Measurements from ENCODE around the gene GIT1.

Gene GIT1

GRCh38 chr17:29615492-29616299 is 26.2 kb upstream of the GIT1 start:
- TF ChIP-seq CTCF (IDR thresholded peaks at IDR 0.05; ENCODE audit: low read length, missing control alignments), result no peak
- peak overlapping the region; percentile 30 for H3K4me3 ChIP-seq (replicated peaks; ENCODE audit: low read depth, low read length)

DNA sequence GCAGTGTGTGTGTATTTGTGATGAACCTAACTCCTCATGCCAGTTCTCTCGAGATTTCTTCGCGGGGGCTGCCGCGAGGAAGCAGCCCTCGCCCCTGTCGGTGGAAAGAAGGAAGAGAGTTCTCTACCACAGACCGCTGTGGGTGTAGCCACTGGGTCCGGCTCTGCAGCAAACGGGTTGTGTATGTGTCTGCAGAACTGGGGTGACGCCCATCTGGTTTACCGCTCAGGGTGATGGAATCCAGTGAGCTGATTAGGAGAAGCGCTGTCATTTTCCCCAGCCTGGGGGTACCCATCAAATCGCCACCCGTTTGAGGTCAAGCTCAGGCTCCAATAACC is 25.6 kb upstream of the GIT1 start:
- H3K4me3 ChIP-seq (replicated peaks; ENCODE audit: low read depth, low read length), result peak overlapping the region; percentile 15
- no peak for TF ChIP-seq CTCF (IDR thresholded peaks at IDR 0.05; ENCODE audit: low read length, missing control alignments)
- DNase-seq (ENCODE audit: low read depth), result no peak

More at GRCh38 chr17:29615492-29616299, 26.2 kb upstream of the GIT1 start:
- peak; percentile 82 for DNase-seq (ENCODE audit: low read depth)

DNA sequence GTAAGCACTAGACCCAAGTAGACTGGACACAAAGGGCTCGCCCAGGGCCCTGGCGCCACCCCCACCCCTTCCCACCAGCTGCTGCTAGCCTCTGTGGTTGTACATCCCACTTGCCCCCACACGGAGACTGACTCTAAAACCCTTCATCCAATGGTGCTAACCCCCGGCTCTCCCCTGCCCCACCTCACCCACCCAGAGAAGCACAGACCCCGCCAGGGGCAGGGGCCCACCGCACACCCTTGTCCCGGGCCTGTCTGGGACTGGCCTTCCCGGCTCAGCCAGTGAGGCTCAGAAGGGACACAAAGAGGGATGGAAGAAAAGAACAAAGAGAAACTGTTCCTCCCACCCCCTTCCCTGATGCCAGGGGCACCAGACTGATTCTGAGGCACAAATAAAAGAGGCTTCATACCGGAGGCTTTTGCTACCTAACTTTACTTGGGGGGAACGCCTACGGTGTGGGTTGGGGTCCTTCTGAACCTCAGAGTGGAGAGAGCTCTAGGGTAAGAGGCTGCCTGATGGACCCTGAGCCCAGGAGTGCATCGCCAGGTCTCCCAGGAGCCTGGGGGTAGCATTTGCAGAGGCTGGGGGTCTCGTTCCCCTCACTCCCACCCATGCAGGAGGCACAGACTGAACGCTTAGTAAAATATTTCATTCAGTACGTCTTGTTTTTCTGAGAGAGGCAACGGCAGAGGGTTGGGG is 25.1 kb upstream of the GIT1 start:
- H3K4me3 ChIP-seq (replicated peaks; ENCODE audit: low read depth, low read length), result no peak overlapping the region
- TF ChIP-seq CTCF (IDR thresholded peaks at IDR 0.05; ENCODE audit: low read length, missing control alignments), result no peak
- DNase-seq (ENCODE audit: low read depth), result no peak

DNA sequence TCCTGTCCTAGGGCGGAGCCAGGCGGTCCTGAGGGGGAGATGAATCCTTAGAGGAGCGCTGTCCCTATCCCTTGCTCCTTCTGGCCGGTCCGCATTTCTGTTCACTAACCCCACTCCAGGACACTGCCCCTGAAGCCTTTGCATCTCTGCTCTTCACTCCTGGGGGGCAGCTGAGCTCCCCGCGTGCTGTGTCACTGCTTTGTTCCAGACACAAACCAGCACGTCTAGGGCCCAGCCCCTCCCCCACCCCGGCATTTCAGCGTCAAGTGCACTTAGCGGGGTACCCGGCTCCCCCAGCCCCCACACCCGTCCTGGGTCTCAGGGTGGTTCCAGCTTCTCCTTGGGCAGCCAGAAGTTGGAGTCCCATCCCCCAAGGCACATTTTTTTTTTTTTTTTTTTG is 24.4 kb upstream of the GIT1 start:
- H3K4me3 ChIP-seq (replicated peaks; ENCODE audit: low read depth, low read length), result peak overlapping the region; percentile 10
- no peak for DNase-seq (ENCODE audit: low read depth)
- no peak for TF ChIP-seq CTCF (IDR thresholded peaks at IDR 0.05; ENCODE audit: low read length, missing control alignments)

DNA sequence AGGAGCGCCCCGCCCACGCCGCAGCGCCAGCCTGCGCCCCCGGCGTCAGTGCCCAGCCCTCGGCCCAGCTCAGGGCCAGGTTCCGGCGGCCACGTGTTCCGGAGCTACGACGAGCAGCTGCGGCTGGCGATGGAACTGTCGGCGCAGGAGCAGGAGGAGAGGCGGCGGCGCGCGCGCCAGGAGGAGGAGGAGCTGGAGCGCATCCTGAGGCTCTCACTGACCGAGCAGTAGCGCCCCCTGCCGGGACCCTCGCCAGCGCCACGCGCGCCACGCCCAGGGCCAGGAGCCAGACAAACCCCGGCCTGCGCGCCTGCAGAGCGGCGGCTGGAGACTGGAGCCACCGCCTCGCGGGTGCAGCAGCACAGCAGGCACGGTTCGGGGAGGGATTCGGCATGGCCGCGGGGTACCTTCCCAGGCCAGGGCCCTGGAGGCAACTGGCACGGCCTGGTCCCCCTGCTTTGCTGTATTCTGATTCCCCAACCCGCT is 23.9 kb upstream of the GIT1 start:
- DNase-seq (ENCODE audit: low read depth), result peak; percentile 88
- H3K4me3 ChIP-seq (replicated peaks; ENCODE audit: low read depth, low read length), result peak overlapping the region; percentile 10
- peak; percentile 46 for TF ChIP-seq CTCF (IDR thresholded peaks at IDR 0.05; ENCODE audit: low read length, missing control alignments)

GRCh38 chr17:29612404-29613280 is 23.2 kb upstream of the GIT1 start:
- H3K4me3 ChIP-seq (replicated peaks; ENCODE audit: low read depth, low read length), result no peak overlapping the region
- no peak for DNase-seq (ENCODE audit: low read depth)
- no peak for TF ChIP-seq CTCF (IDR thresholded peaks at IDR 0.05; ENCODE audit: low read length, missing control alignments)
